Muscle of leg (tissue), 11 donors: ENCODE measurements around the gene HTR3A. TPM values are rescaled to one million over a fixed set of nuclear protein-coding genes. Genes with fewer than 3 reads are reported as not detected.

Experiments used
- DNase-seq: peaks from one replicate; pipeline ENCODE4 v3.0.0; 2013
- H3K27ac ChIP-seq: one replicate; pipeline ENCODE4 v1.5.1; 2013; ENCODE audit warnings: mild to moderate bottlenecking, low read length, control low read depth
- H3K27me3 ChIP-seq: one replicate; pipeline ENCODE4 v1.6.1; 2013; ENCODE audit warnings: low read length; ENCODE audit not compliant: control insufficient read depth, insufficient read depth
- H3K36me3 ChIP-seq: one replicate; pipeline ENCODE4 v1.6.1; 2013; ENCODE audit warnings: low read length; ENCODE audit not compliant: control insufficient read depth, insufficient read depth
- H3K4me1 ChIP-seq: one replicate; pipeline ENCODE4 v1.6.1; 2013; ENCODE audit warnings: low read length; ENCODE audit not compliant: control insufficient read depth, insufficient read depth
- H3K4me3 ChIP-seq: one replicate; pipeline ENCODE4 v1.5.1; 2013; ENCODE audit warnings: low read length, control low read depth
- H3K9me3 ChIP-seq: replicated peaks from 2 replicates; pipeline ENCODE4 v1.6.1; 2013; ENCODE audit warnings: low read depth, low read length; ENCODE audit not compliant: control insufficient read depth
- WGBS: methylation state at CpG from one replicate; pipeline ENCODE4 v1.1.5; 2013; ENCODE audit warnings: missing lambda C conversion rate; ENCODE audit not compliant: insufficient coverage; 5-methylcytosine and 5-hydroxymethylcytosine counted together
- polyA plus RNA-seq, 8 donors: library from polyadenylated mRNA; unstranded; fragments of 120-200 nt; gene quantifications; one replicate each; pipeline versions ENCODE4 v1.2.1 to v1.2.3, GENCODE V29; 2013; ENCODE audit warnings: inconsistent platforms in 1 of 8, low replicate concordance in 1 of 8; ENCODE audit not compliant: insufficient read length in 8 of 8, insufficient read depth in 1 of 8
- total RNA-seq: library from RNA; stranded (reverse); fragments of 120-200 nt; gene quantifications from one replicate; pipeline ENCODE4 v1.2.4, GENCODE V29; 2013

HTR3A gene
- total and polyA plus RNA-seq, 9 donors = 0.04 to 0.17 (median 0.10) TPM; not detected in 3

- Histone ChIP-seq H3K27ac (no peak overlapping the region), H3K36me3 (no peaks in the 10 kb centered on the region), H3K4me1 (peaks cover 11% of the 10 kb centered on the region), H3K4me3 (no peak overlapping the region), H3K9me3 (no peaks in the 10 kb centered on the region), H3K27me3 (peaks cover 17% of the 10 kb centered on the region)
- no peak for DNase-seq
- WGBS = 69% methylated on average over 3 of the region's 4 CpGs
These were observed 2.2 kb downstream of the HTR3A start for GRCh38 chr11:113977071-113977490.

- H3K27me3 ChIP-seq = peaks cover 20% of the 10 kb centered on the region
- H3K4me3 ChIP-seq = no peak overlapping the region
- 95% methylated on average over 9 of the region's 11 CpGs for WGBS
- no peaks in the 10 kb centered on the region for H3K9me3 ChIP-seq
- H3K36me3 ChIP-seq = no peaks in the 10 kb centered on the region
- H3K4me1 ChIP-seq = peaks cover 11% of the 10 kb centered on the region
- no peak overlapping the region for H3K27ac ChIP-seq
- DNase-seq = no peak
These were observed 2.8 kb downstream of the HTR3A start for GRCh38 chr11:113977701-113978100.

GRCh38 chr11:113979431-113979830, 4.5 kb downstream of the HTR3A start:
- peak; percentile 5 for DNase-seq
- Histone ChIP-seq H3K27me3 (peaks cover 20% of the 10 kb centered on the region), H3K9me3 (no peaks in the 10 kb centered on the region), H3K27ac (no peak overlapping the region), H3K36me3 (no peaks in the 10 kb centered on the region), H3K4me3 (no peak overlapping the region), H3K4me1 (peaks cover 11% of the 10 kb centered on the region)
- WGBS = no CpG with 5 or more reads among the region's 1 CpG

- WGBS = 66% methylated on average over 3 of the region's 6 CpGs
- no peak overlapping the region for H3K4me3 ChIP-seq
- no peak for DNase-seq
- H3K27ac ChIP-seq = no peak overlapping the region
- no peaks in the 10 kb centered on the region for H3K4me1 ChIP-seq
- H3K9me3 ChIP-seq = no peaks in the 10 kb centered on the region
- H3K27me3 ChIP-seq = peaks cover 20% of the 10 kb centered on the region
- no peaks in the 10 kb centered on the region for H3K36me3 ChIP-seq
These were observed 5.9 kb downstream of the HTR3A start for GRCh38 chr11:113980785-113981184.

GRCh38 chr11:113982306-113982705, 7.4 kb downstream of the HTR3A start:
- Histone ChIP-seq H3K27ac (no peak overlapping the region), H3K9me3 (no peaks in the 10 kb centered on the region), H3K27me3 (peaks cover 20% of the 10 kb centered on the region), H3K4me3 (no peak overlapping the region), H3K36me3 (no peaks in the 10 kb centered on the region), H3K4me1 (no peaks in the 10 kb centered on the region)
- no peak for DNase-seq

- Histone ChIP-seq H3K4me1 (no peaks in the 10 kb centered on the region), H3K27me3 (peaks cover 9% of the 10 kb centered on the region), H3K4me3 (no peak overlapping the region), H3K36me3 (no peaks in the 10 kb centered on the region), H3K27ac (no peak overlapping the region), H3K9me3 (no peaks in the 10 kb centered on the region)
- no CpG with 5 or more reads among the region's 6 CpGs for WGBS
- DNase-seq = no peak
These were observed 9.9 kb downstream of the HTR3A start for GRCh38 chr11:113984781-113985180.

GRCh38 chr11:113985906-113986305, 11.0 kb downstream of the HTR3A start:
- H3K4me3 ChIP-seq = no peak overlapping the region
- 89% methylated on average over 3 of the region's 4 CpGs for WGBS
- H3K9me3 ChIP-seq = no peaks in the 10 kb centered on the region
- no peaks in the 10 kb centered on the region for H3K36me3 ChIP-seq
- H3K27ac ChIP-seq = no peak overlapping the region
- DNase-seq = no peak
- H3K4me1 ChIP-seq = no peaks in the 10 kb centered on the region
- H3K27me3 ChIP-seq = peaks cover 4% of the 10 kb centered on the region

GRCh38 chr11:113986351-113987140, 11.6 kb downstream of the HTR3A start:
- no peaks in the 10 kb centered on the region for H3K4me1 ChIP-seq
- H3K9me3 ChIP-seq = no peaks in the 10 kb centered on the region
- WGBS = 82% methylated on average over 15 of the region's 18 CpGs
- H3K27me3 ChIP-seq = peaks cover 4% of the 10 kb centered on the region
- H3K27ac ChIP-seq = no peak overlapping the region
- no peak for DNase-seq
- no peaks in the 10 kb centered on the region for H3K36me3 ChIP-seq
- H3K4me3 ChIP-seq = no peak overlapping the region

GRCh38 chr11:113989381-113989780, 14.5 kb downstream of the HTR3A start:
- H3K9me3 ChIP-seq = no peaks in the 10 kb centered on the region
- H3K36me3 ChIP-seq = no peaks in the 10 kb centered on the region
- no peak for DNase-seq
- no peaks in the 10 kb centered on the region for H3K27me3 ChIP-seq
- H3K4me1 ChIP-seq = no peaks in the 10 kb centered on the region
- 70% methylated on average over 12 of the region's 15 CpGs for WGBS
- no peak overlapping the region for H3K27ac ChIP-seq
- no peak overlapping the region for H3K4me3 ChIP-seq

GRCh38 chr11:113989916-113990315, 15.0 kb downstream of the HTR3A start:
- H3K27me3 ChIP-seq = peaks cover 2% of the 10 kb centered on the region
- 56% methylated on average over 1 of the region's 2 CpGs for WGBS
- H3K4me3 ChIP-seq = no peak overlapping the region
- H3K36me3 ChIP-seq = no peaks in the 10 kb centered on the region
- H3K27ac ChIP-seq = no peak overlapping the region
- no peak for DNase-seq
- no peaks in the 10 kb centered on the region for H3K4me1 ChIP-seq
- no peaks in the 10 kb centered on the region for H3K9me3 ChIP-seq

GRCh38 chr11:113991170-113991569, 16.3 kb downstream of the HTR3A start:
- H3K27me3 ChIP-seq = peaks cover 2% of the 10 kb centered on the region

More at GRCh38 chr11:113991170-113991569, 16.3 kb downstream of the HTR3A start:
- H3K27ac ChIP-seq = no peak overlapping the region
- H3K4me1 ChIP-seq = no peaks in the 10 kb centered on the region
- DNase-seq = peak; percentile 67
- H3K36me3 ChIP-seq = no peaks in the 10 kb centered on the region
- 10% methylated on average over 1 of the region's 4 CpGs for WGBS
- no peak overlapping the region for H3K4me3 ChIP-seq
- H3K9me3 ChIP-seq = no peaks in the 10 kb centered on the region
